HAP-1 (cell line): ENCODE data around the gene SIRT5.
A peak's percentile ranks its signal among the peaks of the same experiment; 100 is the strongest.

Experiments used
- DNase-seq, 2 experiments: peaks; one replicate each; pipeline ENCODE4 v3.0.0-alpha.2; 2016 to 2020; ENCODE audit warnings: low spot score in 2 of 2
- H3K27me3 ChIP-seq: fragments of 250-450 bp; sonication (Bioruptor Pico); 2 replicates; pipeline ENCODE4 v1.5.1; 2020; ENCODE audit warnings: low read depth, mild to moderate bottlenecking, moderate library complexity
- H3K36me3 ChIP-seq: fragments of 250-450 bp; sonication (Bioruptor Pico); replicated peaks from 2 replicates; pipeline ENCODE4 v1.5.1; 2020; ENCODE audit warnings: mild to moderate bottlenecking
- H3K4me1 ChIP-seq: fragments of 250-450 bp; sonication (Bioruptor Pico); 2 replicates; pipeline ENCODE4 v1.5.1; 2020; ENCODE audit warnings: mild to moderate bottlenecking
- H3K4me3 ChIP-seq: fragments of 250-450 bp; sonication (Bioruptor Pico); 2 replicates; pipeline ENCODE4 v1.5.1; 2020; ENCODE audit warnings: mild to moderate bottlenecking, moderate library complexity
- H3K9me3 ChIP-seq: fragments of 250-450 bp; sonication (Bioruptor Pico); 2 replicates; pipeline ENCODE4 v1.5.1; 2020; ENCODE audit warnings: mild to moderate bottlenecking, moderate library complexity
- in situ Hi-C: fragments of 300-500 bp; cut with MboI; formaldehyde crosslinking; loops from 3 replicates; pipeline ENCODE4 v1.14.3; 2020; ENCODE audit warnings: low sequenced_read_pairs, inconsistent platforms, mixed read lengths

The SIRT5 gene

DNA sequence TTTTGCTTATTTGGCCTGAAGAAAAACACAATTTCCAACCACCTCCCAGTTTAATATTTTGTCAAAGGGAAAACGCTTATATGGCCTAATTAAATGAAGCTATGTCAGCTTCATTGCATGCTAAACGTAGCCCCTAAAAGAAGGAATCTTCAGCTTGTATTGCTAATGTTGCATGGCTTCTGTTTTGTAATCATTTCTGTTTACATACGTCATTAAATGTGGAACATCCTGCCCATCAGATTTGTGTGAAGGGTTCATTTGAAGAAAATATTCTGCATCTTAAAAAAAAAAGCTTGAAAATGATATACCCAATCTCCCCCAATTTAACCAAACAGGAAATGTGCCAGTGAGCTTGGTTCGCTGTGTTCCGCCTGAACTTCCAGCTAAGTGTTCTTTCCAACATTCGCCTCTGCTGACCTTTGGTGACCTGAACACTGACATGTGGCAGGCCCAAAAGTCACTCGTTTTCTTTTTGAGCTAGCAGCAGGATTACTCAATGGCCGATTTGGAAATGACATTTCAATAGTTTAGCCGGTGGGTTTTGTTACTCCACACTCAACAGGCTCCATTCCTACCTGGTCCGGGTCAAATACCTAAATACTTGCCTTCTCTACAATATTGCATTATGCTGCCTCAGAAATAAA, 12.7 kb upstream of the SIRT5 start:
- no peak for DNase-seq
- Histone ChIP-seq H3K9me3 (no peaks in the 10 kb centered on the region), H3K27me3 (0 out of 2 replicates have a peak, but pooled peaks cover 1% of the 10 kb centered on the region), H3K4me3 (no peak overlapping the region), H3K36me3 (no peaks in the 10 kb centered on the region), H3K4me1 (no peaks in the 10 kb centered on the region; the same call in 1 of the 2 replicates)
- in situ Hi-C loops: no loop called here

GRCh38 chr6:13563009-13563408, 11.4 kb upstream of the SIRT5 start:
- in situ Hi-C loops: no loop called here
- Histone ChIP-seq H3K9me3 (no peaks in the 10 kb centered on the region), H3K36me3 (no peaks in the 10 kb centered on the region), H3K4me1 (no peaks in the 10 kb centered on the region; the same call in 1 of the 2 replicates), H3K4me3 (no peak overlapping the region), H3K27me3 (peaks cover 7% of the 10 kb centered on the region; the same call in 1 of the 2 replicates)
- no peak for DNase-seq

GRCh38 chr6:13565921-13566320, 8.5 kb upstream of the SIRT5 start:
- no peak overlapping the region for H3K4me3 ChIP-seq
- in situ Hi-C loops: no loop called here
- H3K36me3 ChIP-seq: no peaks in the 10 kb centered on the region
- H3K4me1 ChIP-seq: no peaks in the 10 kb centered on the region
- no peaks in the 10 kb centered on the region for H3K9me3 ChIP-seq
- no peak for DNase-seq
- H3K27me3 ChIP-seq: peaks cover 7% of the 10 kb centered on the region; the same call in 1 of the 2 replicates

- no peak overlapping the region for H3K4me3 ChIP-seq
- no peak for DNase-seq
- in situ Hi-C loops: no loop called here
- no peaks in the 10 kb centered on the region for H3K4me1 ChIP-seq
- H3K36me3 ChIP-seq: no peaks in the 10 kb centered on the region
- peaks cover 7% of the 10 kb centered on the region; the same call in 1 of the 2 replicates for H3K27me3 ChIP-seq
- H3K9me3 ChIP-seq: no peaks in the 10 kb centered on the region
Measured at GRCh38 chr6:13566500-13566899, 7.9 kb upstream of the SIRT5 start.

- peaks cover 5% of the 10 kb centered on the region; the same call in 1 of the 2 replicates for H3K4me1 ChIP-seq
- H3K9me3 ChIP-seq: no peaks in the 10 kb centered on the region
- no peak overlapping the region for H3K4me3 ChIP-seq
- in situ Hi-C loops: no loop called here
- H3K27me3 ChIP-seq: peaks cover 7% of the 10 kb centered on the region; the same call in 1 of the 2 replicates
- no peaks in the 10 kb centered on the region for H3K36me3 ChIP-seq
- DNase-seq: no peak
Measured at GRCh38 chr6:13568970-13569369, 5.4 kb upstream of the SIRT5 start.

GRCh38 chr6:13572240-13572639, 2.2 kb upstream of the SIRT5 start:
- no peaks in the 10 kb centered on the region for H3K9me3 ChIP-seq
- no peaks in the 10 kb centered on the region for H3K36me3 ChIP-seq
- peaks cover 5% of the 10 kb centered on the region; the same call in 1 of the 2 replicates for H3K27me3 ChIP-seq
- peaks cover 8% of the 10 kb centered on the region for H3K4me1 ChIP-seq
- in situ Hi-C loops: no loop called here
- no peak for DNase-seq
- H3K4me3 ChIP-seq: no peak overlapping the region

- DNase-seq: no peak
- Histone ChIP-seq H3K27me3 (no peaks in the 10 kb centered on the region), H3K9me3 (no peaks in the 10 kb centered on the region), H3K36me3 (no peaks in the 10 kb centered on the region), H3K4me1 (peaks cover 8% of the 10 kb centered on the region), H3K4me3 (peak overlapping the region; percentile 77)
- in situ Hi-C loops: no loop called here
Measured at GRCh38 chr6:13572951-13573654, 1.3 kb upstream of the SIRT5 start.

DNA sequence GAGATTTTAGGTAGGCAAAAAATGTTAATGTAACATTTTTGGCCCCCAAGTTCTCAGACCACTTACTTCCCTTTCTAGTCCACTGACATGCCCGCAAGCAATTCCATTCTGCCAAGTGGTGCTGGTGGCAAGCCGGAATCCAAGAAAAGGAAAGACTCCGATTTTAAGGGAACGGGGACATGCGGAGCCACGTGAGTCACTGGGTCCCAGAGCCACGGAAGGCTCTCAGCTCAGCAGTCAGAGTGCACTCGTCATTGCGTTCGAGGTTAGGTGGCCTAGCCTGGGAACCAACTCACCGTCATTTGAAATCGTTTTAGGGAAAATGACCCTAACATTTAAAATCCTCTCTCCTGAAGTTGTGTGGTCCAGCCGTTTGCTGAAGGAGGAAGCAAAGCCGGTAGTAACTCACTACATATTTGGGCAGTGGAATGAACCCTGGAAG, 711 bp upstream of the SIRT5 start:
- peak; percentile 9 to 31 for DNase-seq
- Histone ChIP-seq H3K27me3 (no peaks in the 10 kb centered on the region), H3K4me1 (peaks cover 8% of the 10 kb centered on the region), H3K36me3 (no peaks in the 10 kb centered on the region), H3K9me3 (no peaks in the 10 kb centered on the region), H3K4me3 (peak overlapping the region; percentile 77)
- in situ Hi-C loops: no loop called here

- H3K4me1 ChIP-seq: peaks cover 8% of the 10 kb centered on the region
- in situ Hi-C loops: no loop called here
Measured at GRCh38 chr6:13574149-13574570, 241 bp upstream of the SIRT5 start.

DNA sequence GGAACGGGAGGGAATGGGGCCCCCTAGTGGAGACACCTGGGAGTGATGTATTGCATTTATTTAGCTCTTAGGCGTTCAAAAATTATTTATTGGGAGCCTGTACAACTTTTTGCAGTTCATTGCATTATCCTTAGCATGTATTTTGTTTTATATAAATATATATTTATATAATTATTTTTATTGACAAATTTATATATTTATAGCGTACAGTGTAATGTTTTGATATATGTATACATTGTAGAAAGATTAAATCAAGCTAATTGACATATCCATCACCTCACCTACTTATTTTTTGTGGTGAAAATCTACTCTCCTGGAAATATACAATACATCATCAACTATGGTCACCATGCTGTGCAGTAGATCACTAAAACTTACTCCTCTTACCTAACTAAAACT, 975 bp downstream of the SIRT5 start:
- DNase-seq: no peak
- in situ Hi-C loops: loop anchor here (25.0 kb wide), 1 partner anchor 238 kb away; the partner anchor contains the start of gene TBC1D7
- Histone ChIP-seq H3K27me3 (no peaks in the 10 kb centered on the region), H3K9me3 (no peaks in the 10 kb centered on the region), H3K4me3 (peak overlapping the region; percentile 77), H3K36me3 (no peaks in the 10 kb centered on the region), H3K4me1 (peaks cover 8% of the 10 kb centered on the region)

More at GRCh38 chr6:13574149-13574570, 241 bp upstream of the SIRT5 start:
- no peaks in the 10 kb centered on the region for H3K9me3 ChIP-seq
- peak overlapping the region; percentile 77 for H3K4me3 ChIP-seq
- peak; percentile 94 to 95 for DNase-seq
- no peaks in the 10 kb centered on the region for H3K27me3 ChIP-seq
- H3K36me3 ChIP-seq: no peaks in the 10 kb centered on the region

GRCh38 chr6:13576017-13576416, 1.6 kb downstream of the SIRT5 start:
- DNase-seq: no peak
- Histone ChIP-seq H3K36me3 (no peaks in the 10 kb centered on the region; the same call in 1 of the 2 replicates), H3K4me1 (peaks cover 8% of the 10 kb centered on the region), H3K27me3 (no peaks in the 10 kb centered on the region), H3K4me3 (no peak overlapping the region), H3K9me3 (no peaks in the 10 kb centered on the region)
- in situ Hi-C loops: loop anchor here (25.0 kb wide), 1 partner anchor 239 kb away; the partner anchor contains the start of gene TBC1D7

DNA sequence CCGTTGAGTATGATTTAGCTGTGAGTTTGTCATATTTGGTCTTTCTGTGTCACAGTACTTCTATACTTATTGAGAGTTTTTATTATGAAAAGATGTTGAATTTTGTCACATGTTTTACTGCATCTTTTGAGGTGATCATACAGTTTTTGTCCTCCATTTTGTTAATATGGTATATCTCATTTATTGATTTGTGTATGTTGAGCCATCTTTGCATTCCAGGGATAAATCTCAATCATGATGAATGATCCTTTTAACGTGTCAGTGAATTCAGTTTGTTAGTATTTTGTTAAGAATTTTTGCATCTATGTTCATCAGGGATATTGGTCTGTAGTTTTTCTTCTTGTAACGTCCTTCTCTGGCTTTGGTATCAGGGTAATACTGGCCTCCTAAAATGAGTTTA, 3.5 kb downstream of the SIRT5 start:
- DNase-seq: no peak

DNA sequence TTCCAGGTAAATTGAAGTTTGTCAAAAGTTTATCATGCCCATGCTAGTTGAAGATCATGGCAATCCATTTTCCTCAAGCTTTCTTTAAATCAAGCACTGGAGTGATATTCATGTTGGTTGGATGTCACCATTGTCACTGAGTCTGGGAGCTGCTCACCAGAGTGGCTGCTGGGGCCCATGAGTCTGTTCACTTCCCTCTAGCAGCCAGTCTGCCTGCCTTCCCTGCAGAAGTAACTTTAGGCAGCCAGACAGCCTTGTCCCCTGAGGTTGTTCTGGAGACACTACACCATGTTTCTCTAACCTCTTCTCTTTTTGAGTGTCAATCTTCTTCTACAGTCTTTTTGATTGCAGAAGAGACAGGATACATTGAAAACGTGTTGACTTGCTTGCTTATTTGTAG, 5.5 kb downstream of the SIRT5 start:
- no peaks in the 10 kb centered on the region for H3K9me3 ChIP-seq
- DNase-seq: no peak
- H3K4me1 ChIP-seq: peaks cover 9% of the 10 kb centered on the region
- peaks cover 4% of the 10 kb centered on the region for H3K36me3 ChIP-seq
- no peak overlapping the region for H3K4me3 ChIP-seq
- H3K27me3 ChIP-seq: no peaks in the 10 kb centered on the region
- in situ Hi-C loops: loop anchor here (25.0 kb wide), 1 partner anchor 243 kb away; the partner anchor contains the start of gene TBC1D7

More for the DNA sequence above, 3.5 kb downstream of the SIRT5 start:
- Histone ChIP-seq H3K4me1 (peaks cover 14% of the 10 kb centered on the region), H3K36me3 (no peaks in the 10 kb centered on the region; the same call in 1 of the 2 replicates), H3K9me3 (no peaks in the 10 kb centered on the region), H3K27me3 (no peaks in the 10 kb centered on the region), H3K4me3 (no peak overlapping the region)
- in situ Hi-C loops: loop anchor here (25.0 kb wide), 1 partner anchor 241 kb away; the partner anchor contains the start of gene TBC1D7
